ENCODE data around the gene RAPGEF1. TPM values are rescaled to one million over a fixed set of nuclear protein-coding genes. Genes with fewer than 3 reads are reported as not detected.

The RAPGEF1 gene
- total and polyA plus RNA-seq, 2 of the 13 experiments (the other 11 are each of a cell fraction or from before 2014, with no cell fraction given): 21.2 to 38.9 TPM

DNA sequence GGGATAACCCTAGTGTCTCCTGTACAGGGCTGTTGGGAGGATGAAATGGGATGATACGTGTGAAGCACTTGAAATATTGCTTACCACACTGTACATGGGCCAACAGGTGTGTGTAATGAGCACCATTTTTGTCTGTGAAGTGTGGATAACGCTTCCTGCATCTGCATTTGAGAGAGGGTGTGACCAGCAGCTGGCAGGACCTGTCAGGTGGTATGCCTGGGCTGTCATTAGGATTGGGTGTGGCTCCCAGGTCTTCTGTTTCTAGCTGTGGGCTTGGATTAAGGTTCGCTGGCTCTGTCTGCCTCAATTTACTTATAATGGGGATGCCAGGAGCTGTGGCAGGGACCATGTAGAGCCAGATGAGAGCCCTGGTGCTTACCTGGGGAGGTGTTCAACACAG, 120.2 kb downstream of the RAPGEF1 start (continued):
- TF ChIP-seq U2AF1 (optimal IDR thresholded peaks at IDR 0.05; ENCODE audit: low read depth, low read length) (no peak), ZNF256 (CRISPR knock-in tag; conservative IDR thresholded peaks at IDR 0.05) (no peak), ZSCAN30 (CRISPR knock-in tag; IDR thresholded peaks at IDR 0.05) (no peak), ZKSCAN1 (IDR thresholded peaks at IDR 0.05; ENCODE audit: low read length) (no peak), SIN3A (IDR thresholded peaks at IDR 0.05; ENCODE audit: borderline replicate concordance, low read depth, low read length) (no peak)

DNA sequence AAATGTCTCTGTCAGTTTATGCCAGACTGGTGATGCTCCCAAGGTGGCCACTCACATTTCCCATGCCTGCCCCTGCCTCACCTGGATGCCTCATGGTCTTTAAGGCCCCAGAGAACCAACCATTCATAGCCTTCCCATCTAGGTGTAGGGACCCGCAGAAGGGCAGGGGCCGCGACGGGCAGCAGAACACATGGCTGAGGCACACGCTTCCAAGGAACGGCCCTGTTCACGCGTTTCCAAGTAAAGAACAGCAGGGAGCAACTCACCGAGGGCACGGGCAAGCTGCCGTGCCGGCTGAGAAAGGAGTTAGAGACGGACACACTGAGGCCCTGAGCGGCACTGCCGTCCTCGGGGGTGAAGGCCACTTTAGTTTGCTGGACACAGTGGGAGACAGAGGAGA, 121.1 kb downstream of the RAPGEF1 start:
- ATAC-seq: no peak
- intact Hi-C loops (cut with micrococcal nuclease; ENCODE audit: unreplicated experiment) (no loop called here), in situ Hi-C loops (cut with HindIII; ENCODE audit: extremely low pct_ligation_motif_present, low pct_unique_long_range_greater_than_20kb) (no loop called here)
- no peak overlapping the region for H3K9ac ChIP-seq (ENCODE audit: insufficient read depth, low read depth, low read length)
- H3K79me2 ChIP-seq (ENCODE audit: insufficient read depth, low read length): no peaks in the 10 kb centered on the region
- no peaks in the 10 kb centered on the region for H4K20me1 ChIP-seq (ENCODE audit: insufficient read depth, low read length)
- POLR2A ChIA-PET: interaction anchor here (2.6 kb wide), 1 partner anchor 12 kb away, joined by 36 read pairs; no protein-coding TSS in a partner anchor
- H3K27me3 ChIP-seq (ENCODE audit: control insufficient read depth in 1 of 2, insufficient read depth in 2 of 2, low read length in 2 of 2): no peaks in the 10 kb centered on the region
- no peak overlapping the region for H3K27ac ChIP-seq (ENCODE audit: extremely low read length, insufficient read depth, low read length)
- no peak for DNase-seq (ENCODE audit: low spot score)
- CTCF ChIA-PET (ENCODE audit: low intra/inter-chr PET ratio, low total read pairs): interaction anchor here (1.6 kb wide), 1 partner anchor 121 kb away, joined by 6 read pairs; the partner anchor contains the start of gene RAPGEF1
- no peak overlapping the region for H3K4me3 ChIP-seq (replicated peaks in 1 of 3; ENCODE audit: insufficient read depth in 1 of 3, low read depth in 2 of 3, low read length in 3 of 3)
- H2AFZ ChIP-seq (ENCODE audit: low read length): no peak overlapping the region
- BruUV-seq (replicated peaks): no TSS peak
- H3K36me3 ChIP-seq (replicated peaks in 1 of 2; ENCODE audit: control insufficient read depth in 1 of 2, insufficient read depth in 2 of 2, low read length in 2 of 2): peaks cover 16 to 42% of the 10 kb centered on the region in 2 experiments
- 97% methylated on average over 16 of the region's 16 CpGs for WGBS (ENCODE audit: low lambda C conversion rate)
- no peak for FAIRE-seq
- H3K9me3 ChIP-seq (ENCODE audit: low read length): no peaks in the 10 kb centered on the region
- TF ChIP-seq ZNF335 (CRISPR knock-in tag; IDR thresholded peaks at IDR 0.05) (no peak), SP5 (CRISPR knock-in tag; IDR thresholded peaks at IDR 0.05; ENCODE audit: borderline replicate concordance, low read depth) (no peak), MBNL3 (CRISPR knock-in tag; conservative IDR thresholded peaks at IDR 0.05) (no peak), MAX (IDR thresholded peaks at IDR 0.05) (no peak), GABPA (IDR thresholded peaks at IDR 0.05; ENCODE audit: low read depth, low read length) (no peak), GABPA (CRISPR knock-in tag; IDR thresholded peaks at IDR 0.05; ENCODE audit: low read depth) (no peak), MXD4 (CRISPR knock-in tag; IDR thresholded peaks at IDR 0.05) (no peak), ZSCAN9 (CRISPR knock-in tag; IDR thresholded peaks at IDR 0.05; ENCODE audit: borderline replicate concordance) (no peak), ZBTB43 (CRISPR knock-in tag; conservative IDR thresholded peaks at IDR 0.05) (no peak), BCL3 (CRISPR knock-in tag; IDR thresholded peaks at IDR 0.05) (no peak), ZSCAN22 (CRISPR knock-in tag; IDR thresholded peaks at IDR 0.05) (no peak), PRDM10 (CRISPR knock-in tag; IDR thresholded peaks at IDR 0.05; ENCODE audit: low read depth) (no peak)
- TF ChIP-seq, protein P1, sequence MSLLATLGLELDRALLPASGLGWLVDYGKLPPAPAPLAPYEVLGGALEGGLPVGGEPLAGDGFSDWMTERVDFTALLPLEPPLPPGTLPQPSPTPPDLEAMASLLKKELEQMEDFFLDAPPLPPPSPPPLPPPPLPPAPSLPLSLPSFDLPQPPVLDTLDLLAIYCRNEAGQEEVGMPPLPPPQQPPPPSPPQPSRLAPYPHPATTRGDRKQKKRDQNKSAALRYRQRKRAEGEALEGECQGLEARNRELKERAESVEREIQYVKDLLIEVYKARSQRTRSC (CRISPR knock-in tag; IDR thresholded peaks at IDR 0.05; ENCODE audit: low read depth): no peak
- H3K4me2 ChIP-seq (ENCODE audit: low read depth, low read length): no peak overlapping the region
- H3K4me1 ChIP-seq (ENCODE audit: insufficient read depth, low read length): peaks cover 26% of the 10 kb centered on the region
